Neutrophil (primary cell): Measurements from ENCODE around the gene DPF3.

Experiments
- H3K27ac ChIP-seq: fragments of 200-600 bp; sonication (generic); 2 replicates; pipeline ENCODE4 v1.5.1; 2016; ENCODE audit warnings: mild to moderate bottlenecking, moderate library complexity
- H3K27me3 ChIP-seq: fragments of 200-600 bp; sonication (generic); 2 replicates; pipeline ENCODE4 v1.6.0; 2016; ENCODE audit warnings: mild to moderate bottlenecking
- H3K36me3 ChIP-seq: fragments of 200-600 bp; sonication (generic); 2 replicates; pipeline ENCODE4 v1.5.1; 2017
- H3K4me1 ChIP-seq, 2 experiments: fragments of 200-600 bp in 1 of 2; sonication (generic) in 1 of 2; 1 replicate in 1 of 2; 2 replicates in 1 of 2; pipeline versions ENCODE4 v1.5.1 to v1.6.1; 2013 to 2016; ENCODE audit warnings: low read depth in 1 of 2, low read length in 1 of 2, mild to moderate bottlenecking in 1 of 2, moderate library complexity in 1 of 2; ENCODE audit not compliant: control insufficient read depth in 1 of 2, insufficient read depth in 1 of 2
- H3K4me3 ChIP-seq, 2 experiments: fragments of 200-600 bp in 1 of 2; sonication (generic) in 1 of 2; 1 replicate in 1 of 2; 2 replicates in 1 of 2; pipeline ENCODE4 v1.5.1; 2013 to 2016; ENCODE audit warnings: low read depth in 1 of 2, low read length in 1 of 2, mild to moderate bottlenecking in 1 of 2, moderate library complexity in 1 of 2
- H3K9me3 ChIP-seq: fragments of 200-600 bp; sonication (generic); 2 replicates; pipeline ENCODE4 v1.5.1; 2016
- TF ChIP-seq, protein P1 (sequence below): fragments of 200-600 bp; sonication (generic); IDR thresholded peaks from 2 replicates; pipeline ENCODE4 v1.5.1; 2016; ENCODE audit warnings: antibody characterized with exemption

DPF3 gene

DNA sequence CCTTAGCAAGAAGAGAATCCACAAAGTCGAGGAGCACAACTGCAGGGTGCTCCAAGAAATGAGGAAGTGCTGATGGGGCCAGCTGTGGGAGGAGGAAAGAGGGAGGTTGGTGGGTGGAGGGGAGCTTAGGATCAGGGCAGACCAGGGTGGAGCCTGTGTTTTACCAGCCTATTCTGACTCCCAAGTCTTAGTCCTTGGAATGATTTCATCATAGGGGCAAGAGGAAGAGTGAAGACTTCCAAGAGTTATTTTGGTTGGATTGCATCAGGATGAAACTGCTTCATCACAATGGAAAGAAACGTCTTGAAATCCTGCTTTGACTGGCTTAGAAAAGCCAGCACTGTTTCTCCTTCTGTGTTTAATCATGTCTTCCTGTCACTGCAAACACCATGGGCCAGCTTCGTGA is 194.0 kb downstream of the DPF3 start:
- TF ChIP-seq, protein P1, sequence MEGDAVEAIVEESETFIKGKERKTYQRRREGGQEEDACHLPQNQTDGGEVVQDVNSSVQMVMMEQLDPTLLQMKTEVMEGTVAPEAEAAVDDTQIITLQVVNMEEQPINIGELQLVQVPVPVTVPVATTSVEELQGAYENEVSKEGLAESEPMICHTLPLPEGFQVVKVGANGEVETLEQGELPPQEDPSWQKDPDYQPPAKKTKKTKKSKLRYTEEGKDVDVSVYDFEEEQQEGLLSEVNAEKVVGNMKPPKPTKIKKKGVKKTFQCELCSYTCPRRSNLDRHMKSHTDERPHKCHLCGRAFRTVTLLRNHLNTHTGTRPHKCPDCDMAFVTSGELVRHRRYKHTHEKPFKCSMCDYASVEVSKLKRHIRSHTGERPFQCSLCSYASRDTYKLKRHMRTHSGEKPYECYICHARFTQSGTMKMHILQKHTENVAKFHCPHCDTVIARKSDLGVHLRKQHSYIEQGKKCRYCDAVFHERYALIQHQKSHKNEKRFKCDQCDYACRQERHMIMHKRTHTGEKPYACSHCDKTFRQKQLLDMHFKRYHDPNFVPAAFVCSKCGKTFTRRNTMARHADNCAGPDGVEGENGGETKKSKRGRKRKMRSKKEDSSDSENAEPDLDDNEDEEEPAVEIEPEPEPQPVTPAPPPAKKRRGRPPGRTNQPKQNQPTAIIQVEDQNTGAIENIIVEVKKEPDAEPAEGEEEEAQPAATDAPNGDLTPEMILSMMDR: no peak
- Histone ChIP-seq H3K27me3 (no peaks in the 10 kb centered on the region), H3K9me3 (no peaks in the 10 kb centered on the region), H3K36me3 (no peaks in the 10 kb centered on the region), H3K27ac (no peak overlapping the region), H3K4me3 (no peak overlapping the region), H3K4me1 (no peaks in the 10 kb centered on the region)

DNA sequence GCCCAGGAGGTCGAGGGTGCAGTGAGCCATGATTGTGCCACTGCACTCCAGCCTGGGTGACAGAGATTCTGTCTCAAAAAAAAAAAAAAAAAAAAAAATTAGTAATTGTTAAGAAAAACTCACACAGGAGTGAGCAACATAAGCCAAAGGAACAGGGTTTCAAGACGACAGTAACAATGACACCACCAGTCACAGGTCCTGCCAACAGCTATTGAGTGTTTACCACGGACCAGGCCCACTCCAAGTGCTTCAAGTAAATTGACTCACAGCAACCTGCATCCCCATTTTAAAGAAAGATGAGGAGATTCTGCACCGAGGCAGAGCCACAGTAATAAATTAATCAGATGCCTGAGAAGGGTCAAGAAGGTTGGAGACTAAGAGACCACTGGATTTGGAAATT is 194.5 kb downstream of the DPF3 start:
- TF ChIP-seq, protein P1: no peak
- Histone ChIP-seq H3K27ac (no peak overlapping the region), H3K4me1 (no peaks in the 10 kb centered on the region), H3K9me3 (no peaks in the 10 kb centered on the region), H3K36me3 (no peaks in the 10 kb centered on the region), H3K27me3 (no peaks in the 10 kb centered on the region), H3K4me3 (no peak overlapping the region)

DNA sequence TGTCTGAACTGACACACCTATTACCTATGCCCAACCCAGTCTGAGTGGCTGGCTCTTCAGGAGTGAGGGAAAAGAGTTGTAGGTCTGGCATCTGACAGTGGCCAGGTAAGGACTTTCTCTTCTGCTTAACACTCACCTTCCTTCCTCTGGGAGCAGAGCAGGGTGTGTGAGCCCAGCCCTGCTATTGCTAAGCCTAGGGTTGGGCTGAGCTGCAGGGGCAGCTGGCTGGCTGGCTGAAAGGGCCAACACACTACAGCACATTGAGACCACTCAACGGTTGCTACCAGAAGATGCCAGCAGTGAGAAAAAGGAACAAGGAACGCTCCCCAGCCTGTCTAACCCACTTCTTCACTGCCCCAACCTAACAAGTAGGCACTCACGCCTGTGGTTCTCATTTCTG is 201.2 kb downstream of the DPF3 start:
- Histone ChIP-seq H3K27ac (no peak overlapping the region), H3K27me3 (no peaks in the 10 kb centered on the region), H3K9me3 (no peaks in the 10 kb centered on the region), H3K4me1 (no peaks in the 10 kb centered on the region), H3K4me3 (no peak overlapping the region), H3K36me3 (no peaks in the 10 kb centered on the region)
- TF ChIP-seq, protein P1: no peak

DNA sequence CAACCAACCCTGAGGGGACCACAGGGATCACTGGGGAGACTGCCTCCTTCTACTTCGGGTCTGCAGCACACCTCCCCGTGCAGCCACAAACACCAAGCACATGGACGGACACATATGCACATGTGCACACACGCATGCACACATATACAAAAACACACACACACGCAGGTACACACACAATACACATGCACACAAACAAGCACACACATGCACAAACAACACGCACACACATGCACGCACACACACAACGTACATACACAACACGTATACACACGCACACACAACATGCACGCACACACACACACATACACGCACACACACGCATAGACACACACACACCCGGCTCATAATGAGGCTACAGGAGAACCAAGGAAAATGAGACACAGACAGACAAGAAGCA is 203.6 kb downstream of the DPF3 start:
- Histone ChIP-seq H3K27me3 (no peaks in the 10 kb centered on the region), H3K9me3 (no peaks in the 10 kb centered on the region), H3K4me3 (no peak overlapping the region), H3K4me1 (no peaks in the 10 kb centered on the region), H3K36me3 (no peaks in the 10 kb centered on the region), H3K27ac (no peak overlapping the region)
- TF ChIP-seq, protein P1: no peak

DNA sequence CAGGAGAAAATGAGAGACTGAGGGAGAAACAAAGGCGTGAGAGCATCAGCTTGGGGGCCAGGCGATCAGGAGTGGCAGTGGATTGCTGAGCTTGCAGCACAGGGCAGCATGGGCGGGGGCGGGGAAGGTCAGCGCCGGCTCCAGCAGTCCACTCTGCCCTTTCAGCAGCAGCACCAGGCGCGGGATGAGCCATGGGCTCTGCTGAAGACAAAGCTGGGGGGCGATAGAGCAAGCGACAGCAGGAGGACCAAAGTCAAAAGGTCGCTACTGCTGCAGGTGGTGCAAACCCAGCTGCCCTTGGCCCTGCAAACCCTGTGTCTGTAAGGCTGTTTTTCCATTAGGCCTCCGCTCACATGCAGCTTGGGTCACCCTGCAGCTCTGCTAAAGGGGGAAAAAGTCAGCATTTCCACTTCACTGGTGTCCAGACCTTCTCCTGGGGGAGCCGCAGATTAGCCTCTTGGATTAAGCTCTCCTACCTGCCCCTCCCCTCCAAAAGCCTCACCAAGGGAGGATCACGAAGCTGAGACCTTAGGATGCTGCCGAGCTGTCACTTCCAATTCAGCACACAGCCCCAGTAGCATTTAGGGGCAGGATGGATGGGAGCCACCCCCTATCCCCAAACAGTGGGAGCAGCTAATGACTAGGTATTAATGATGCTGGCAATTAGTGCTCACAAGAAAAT is 204.8 kb downstream of the DPF3 start:
- no peak overlapping the region for H3K4me3 ChIP-seq
- no peaks in the 10 kb centered on the region for H3K4me1 ChIP-seq
- TF ChIP-seq, protein P1: no peak
- H3K27ac ChIP-seq: no peak overlapping the region
- H3K27me3 ChIP-seq: no peaks in the 10 kb centered on the region
- no peaks in the 10 kb centered on the region for H3K9me3 ChIP-seq
- no peaks in the 10 kb centered on the region for H3K36me3 ChIP-seq
